Measurements from ENCODE around the gene CDHR2. TPM values are rescaled to one million over a fixed set of nuclear protein-coding genes. Genes with fewer than 3 reads are reported as not detected.

CDHR2 gene
- total and polyA plus RNA-seq, 2 of the 13 experiments (the other 11 are each of a cell fraction or from before 2014, with no cell fraction given): 17.9 to 20.9 TPM

DNA sequence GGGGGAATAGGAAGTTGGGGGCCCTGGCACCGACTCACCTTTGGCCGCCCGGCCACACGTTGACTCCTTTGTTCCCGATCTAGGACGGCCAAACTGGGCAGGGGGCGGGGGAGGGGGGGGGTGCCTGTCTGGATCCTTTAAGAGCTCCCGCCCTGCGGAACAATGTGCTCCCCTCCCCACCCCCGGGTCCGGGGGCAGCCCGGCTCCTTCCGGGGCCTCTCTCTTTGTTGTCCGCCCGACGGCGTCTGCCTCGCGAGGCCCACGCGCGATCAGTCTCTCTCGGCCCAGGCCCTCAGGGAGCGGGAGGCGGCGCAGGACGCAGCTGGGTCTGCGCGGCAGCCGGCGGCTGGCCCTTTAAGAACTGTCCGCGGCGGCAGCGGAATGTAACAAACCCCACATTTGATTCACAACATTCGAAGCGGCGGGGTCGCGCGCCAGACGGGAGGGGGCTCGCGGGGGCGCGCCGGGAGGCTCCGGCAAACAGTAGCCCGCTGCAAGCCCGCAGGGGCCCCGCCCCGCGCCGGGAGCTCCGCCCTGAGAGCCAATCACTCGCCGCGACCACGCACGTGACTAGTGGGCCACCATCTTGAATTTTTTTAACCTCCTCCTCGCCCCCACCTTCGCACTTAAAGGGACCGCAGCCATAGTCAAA, 12.1 kb upstream of the CDHR2 start, which contains the start of gene RNF44 (continued):
- TF ChIP-seq, protein P1, sequence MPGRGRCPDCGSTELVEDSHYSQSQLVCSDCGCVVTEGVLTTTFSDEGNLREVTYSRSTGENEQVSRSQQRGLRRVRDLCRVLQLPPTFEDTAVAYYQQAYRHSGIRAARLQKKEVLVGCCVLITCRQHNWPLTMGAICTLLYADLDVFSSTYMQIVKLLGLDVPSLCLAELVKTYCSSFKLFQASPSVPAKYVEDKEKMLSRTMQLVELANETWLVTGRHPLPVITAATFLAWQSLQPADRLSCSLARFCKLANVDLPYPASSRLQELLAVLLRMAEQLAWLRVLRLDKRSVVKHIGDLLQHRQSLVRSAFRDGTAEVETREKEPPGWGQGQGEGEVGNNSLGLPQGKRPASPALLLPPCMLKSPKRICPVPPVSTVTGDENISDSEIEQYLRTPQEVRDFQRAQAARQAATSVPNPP (CRISPR knock-in tag; IDR thresholded peaks at IDR 0.05): no peak; the same call in 1 of the 2 replicates
- TF ChIP-seq ZNF644 (CRISPR knock-in tag; IDR thresholded peaks at IDR 0.05; ENCODE audit: low read depth) (no peak), ZNF230 (CRISPR knock-in tag; IDR thresholded peaks at IDR 0.05) (no peak), ZNF562 (CRISPR knock-in tag; IDR thresholded peaks at IDR 0.05; ENCODE audit: borderline replicate concordance) (no peak), KDM5B (CRISPR knock-in tag; IDR thresholded peaks at IDR 0.05; ENCODE audit: borderline replicate concordance) (0 out of 2 replicates have a peak, but pooled peaks have one; percentile 14), RORA (CRISPR knock-in tag; IDR thresholded peaks at IDR 0.05) (no peak), IKZF4 (CRISPR knock-in tag; IDR thresholded peaks at IDR 0.05; ENCODE audit: borderline replicate concordance, low read depth, not compliant biosample characterization) (no peak), YEATS4 (CRISPR knock-in tag; IDR thresholded peaks at IDR 0.05; ENCODE audit: borderline replicate concordance) (no peak; the same call in 1 of the 2 replicates), TOPORS (CRISPR knock-in tag; IDR thresholded peaks at IDR 0.05) (no peak), PHF8 (CRISPR knock-in tag; IDR thresholded peaks at IDR 0.05) (peak; percentile 84), DNMT1 (CRISPR knock-in tag; IDR thresholded peaks at IDR 0.05) (no peak), ETV5 (CRISPR knock-in tag; IDR thresholded peaks at IDR 0.05; ENCODE audit: borderline replicate concordance) (peak; percentile 81)
- TF ChIP-seq, protein P2, sequence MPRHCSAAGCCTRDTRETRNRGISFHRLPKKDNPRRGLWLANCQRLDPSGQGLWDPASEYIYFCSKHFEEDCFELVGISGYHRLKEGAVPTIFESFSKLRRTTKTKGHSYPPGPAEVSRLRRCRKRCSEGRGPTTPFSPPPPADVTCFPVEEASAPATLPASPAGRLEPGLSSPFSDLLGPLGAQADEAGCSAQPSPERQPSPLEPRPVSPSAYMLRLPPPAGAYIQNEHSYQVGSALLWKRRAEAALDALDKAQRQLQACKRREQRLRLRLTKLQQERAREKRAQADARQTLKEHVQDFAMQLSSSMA (CRISPR knock-in tag; IDR thresholded peaks at IDR 0.05): no peak; the same call in 1 of the 2 replicates
- TF ChIP-seq, protein P3, sequence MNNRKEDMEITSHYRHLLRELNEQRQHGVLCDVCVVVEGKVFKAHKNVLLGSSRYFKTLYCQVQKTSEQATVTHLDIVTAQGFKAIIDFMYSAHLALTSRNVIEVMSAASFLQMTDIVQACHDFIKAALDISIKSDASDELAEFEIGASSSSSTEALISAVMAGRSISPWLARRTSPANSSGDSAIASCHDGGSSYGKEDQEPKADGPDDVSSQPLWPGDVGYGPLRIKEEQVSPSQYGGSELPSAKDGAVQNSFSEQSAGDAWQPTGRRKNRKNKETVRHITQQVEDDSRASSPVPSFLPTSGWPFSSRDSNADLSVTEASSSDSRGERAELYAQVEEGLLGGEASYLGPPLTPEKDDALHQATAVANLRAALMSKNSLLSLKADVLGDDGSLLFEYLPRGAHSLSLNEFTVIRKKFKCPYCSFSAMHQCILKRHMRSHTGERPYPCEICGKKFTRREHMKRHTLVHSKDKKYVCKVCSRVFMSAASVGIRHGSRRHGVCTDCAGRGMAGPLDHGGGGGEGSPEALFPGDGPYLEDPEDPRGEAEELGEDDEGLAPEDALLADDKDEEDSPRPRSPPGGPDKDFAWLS (CRISPR knock-in tag; IDR thresholded peaks at IDR 0.05; ENCODE audit: borderline replicate concordance): no peak
- TF ChIP-seq, protein P4, sequence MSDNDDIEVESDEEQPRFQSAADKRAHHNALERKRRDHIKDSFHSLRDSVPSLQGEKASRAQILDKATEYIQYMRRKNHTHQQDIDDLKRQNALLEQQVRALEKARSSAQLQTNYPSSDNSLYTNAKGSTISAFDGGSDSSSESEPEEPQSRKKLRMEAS (IDR thresholded peaks at IDR 0.05): peak; percentile 69
- TF ChIP-seq, protein P5, sequence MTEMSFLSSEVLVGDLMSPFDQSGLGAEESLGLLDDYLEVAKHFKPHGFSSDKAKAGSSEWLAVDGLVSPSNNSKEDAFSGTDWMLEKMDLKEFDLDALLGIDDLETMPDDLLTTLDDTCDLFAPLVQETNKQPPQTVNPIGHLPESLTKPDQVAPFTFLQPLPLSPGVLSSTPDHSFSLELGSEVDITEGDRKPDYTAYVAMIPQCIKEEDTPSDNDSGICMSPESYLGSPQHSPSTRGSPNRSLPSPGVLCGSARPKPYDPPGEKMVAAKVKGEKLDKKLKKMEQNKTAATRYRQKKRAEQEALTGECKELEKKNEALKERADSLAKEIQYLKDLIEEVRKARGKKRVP (CRISPR knock-in tag; IDR thresholded peaks at IDR 0.05): no peak
- TF ChIP-seq, protein P6, sequence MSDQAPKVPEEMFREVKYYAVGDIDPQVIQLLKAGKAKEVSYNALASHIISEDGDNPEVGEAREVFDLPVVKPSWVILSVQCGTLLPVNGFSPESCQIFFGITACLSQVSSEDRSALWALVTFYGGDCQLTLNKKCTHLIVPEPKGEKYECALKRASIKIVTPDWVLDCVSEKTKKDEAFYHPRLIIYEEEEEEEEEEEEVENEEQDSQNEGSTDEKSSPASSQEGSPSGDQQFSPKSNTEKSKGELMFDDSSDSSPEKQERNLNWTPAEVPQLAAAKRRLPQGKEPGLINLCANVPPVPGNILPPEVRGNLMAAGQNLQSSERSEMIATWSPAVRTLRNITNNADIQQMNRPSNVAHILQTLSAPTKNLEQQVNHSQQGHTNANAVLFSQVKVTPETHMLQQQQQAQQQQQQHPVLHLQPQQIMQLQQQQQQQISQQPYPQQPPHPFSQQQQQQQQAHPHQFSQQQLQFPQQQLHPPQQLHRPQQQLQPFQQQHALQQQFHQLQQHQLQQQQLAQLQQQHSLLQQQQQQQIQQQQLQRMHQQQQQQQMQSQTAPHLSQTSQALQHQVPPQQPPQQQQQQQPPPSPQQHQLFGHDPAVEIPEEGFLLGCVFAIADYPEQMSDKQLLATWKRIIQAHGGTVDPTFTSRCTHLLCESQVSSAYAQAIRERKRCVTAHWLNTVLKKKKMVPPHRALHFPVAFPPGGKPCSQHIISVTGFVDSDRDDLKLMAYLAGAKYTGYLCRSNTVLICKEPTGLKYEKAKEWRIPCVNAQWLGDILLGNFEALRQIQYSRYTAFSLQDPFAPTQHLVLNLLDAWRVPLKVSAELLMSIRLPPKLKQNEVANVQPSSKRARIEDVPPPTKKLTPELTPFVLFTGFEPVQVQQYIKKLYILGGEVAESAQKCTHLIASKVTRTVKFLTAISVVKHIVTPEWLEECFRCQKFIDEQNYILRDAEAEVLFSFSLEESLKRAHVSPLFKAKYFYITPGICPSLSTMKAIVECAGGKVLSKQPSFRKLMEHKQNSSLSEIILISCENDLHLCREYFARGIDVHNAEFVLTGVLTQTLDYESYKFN (CRISPR knock-in tag; conservative IDR thresholded peaks at IDR 0.05): peak; percentile 38
- TF ChIP-seq, protein P7, sequence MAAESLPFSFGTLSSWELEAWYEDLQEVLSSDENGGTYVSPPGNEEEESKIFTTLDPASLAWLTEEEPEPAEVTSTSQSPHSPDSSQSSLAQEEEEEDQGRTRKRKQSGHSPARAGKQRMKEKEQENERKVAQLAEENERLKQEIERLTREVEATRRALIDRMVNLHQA (CRISPR knock-in tag; IDR thresholded peaks at IDR 0.05): no peak

All from HepG2 (cell line).